ENCODE measurements around the gene ANKK1.

ANKK1 gene, protein sequence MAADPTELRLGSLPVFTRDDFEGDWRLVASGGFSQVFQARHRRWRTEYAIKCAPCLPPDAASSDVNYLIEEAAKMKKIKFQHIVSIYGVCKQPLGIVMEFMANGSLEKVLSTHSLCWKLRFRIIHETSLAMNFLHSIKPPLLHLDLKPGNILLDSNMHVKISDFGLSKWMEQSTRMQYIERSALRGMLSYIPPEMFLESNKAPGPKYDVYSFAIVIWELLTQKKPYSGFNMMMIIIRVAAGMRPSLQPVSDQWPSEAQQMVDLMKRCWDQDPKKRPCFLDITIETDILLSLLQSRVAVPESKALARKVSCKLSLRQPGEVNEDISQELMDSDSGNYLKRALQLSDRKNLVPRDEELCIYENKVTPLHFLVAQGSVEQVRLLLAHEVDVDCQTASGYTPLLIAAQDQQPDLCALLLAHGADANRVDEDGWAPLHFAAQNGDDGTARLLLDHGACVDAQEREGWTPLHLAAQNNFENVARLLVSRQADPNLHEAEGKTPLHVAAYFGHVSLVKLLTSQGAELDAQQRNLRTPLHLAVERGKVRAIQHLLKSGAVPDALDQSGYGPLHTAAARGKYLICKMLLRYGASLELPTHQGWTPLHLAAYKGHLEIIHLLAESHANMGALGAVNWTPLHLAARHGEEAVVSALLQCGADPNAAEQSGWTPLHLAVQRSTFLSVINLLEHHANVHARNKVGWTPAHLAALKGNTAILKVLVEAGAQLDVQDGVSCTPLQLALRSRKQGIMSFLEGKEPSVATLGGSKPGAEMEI

DNA sequence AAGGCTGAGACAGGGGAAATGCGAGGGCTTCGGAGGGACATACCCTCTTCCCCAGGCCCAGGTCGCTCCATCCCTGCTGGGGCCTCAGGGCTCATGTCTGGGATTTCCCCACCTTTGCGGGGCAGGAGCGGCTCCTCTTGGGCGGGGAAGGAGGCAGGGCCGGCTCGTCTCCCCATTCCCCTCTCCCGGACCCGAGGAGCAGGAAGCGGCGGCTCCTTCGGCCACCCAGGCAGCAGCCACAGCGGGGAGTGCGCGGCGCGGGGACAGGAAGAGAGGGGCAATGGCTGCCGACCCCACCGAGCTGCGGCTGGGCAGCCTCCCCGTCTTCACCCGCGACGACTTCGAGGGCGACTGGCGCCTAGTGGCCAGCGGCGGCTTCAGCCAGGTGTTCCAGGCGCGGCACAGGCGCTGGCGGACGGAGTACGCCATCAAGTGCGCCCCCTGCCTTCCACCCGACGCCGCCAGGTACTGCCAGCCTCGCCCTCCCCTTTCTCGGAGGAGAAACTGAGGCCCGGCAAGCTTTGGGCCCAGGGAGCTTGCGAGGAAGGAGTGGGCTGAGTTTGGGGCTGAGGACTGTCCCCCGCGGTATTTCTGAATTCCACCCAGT is at the start of gene ANKK1:
Gene ANKK1 (plus strand): TSS at position 175 of the 607 bp plus-strand sequence. CDS start 106 bp downstream, at position 281.
- peak in 1 of 2 donors; percentile 3 for DNase-seq

GRCh38 chr11:113338730-113339129 is 48.8 kb upstream of the ANKK1 start:
- no peak for DNase-seq

DNA sequence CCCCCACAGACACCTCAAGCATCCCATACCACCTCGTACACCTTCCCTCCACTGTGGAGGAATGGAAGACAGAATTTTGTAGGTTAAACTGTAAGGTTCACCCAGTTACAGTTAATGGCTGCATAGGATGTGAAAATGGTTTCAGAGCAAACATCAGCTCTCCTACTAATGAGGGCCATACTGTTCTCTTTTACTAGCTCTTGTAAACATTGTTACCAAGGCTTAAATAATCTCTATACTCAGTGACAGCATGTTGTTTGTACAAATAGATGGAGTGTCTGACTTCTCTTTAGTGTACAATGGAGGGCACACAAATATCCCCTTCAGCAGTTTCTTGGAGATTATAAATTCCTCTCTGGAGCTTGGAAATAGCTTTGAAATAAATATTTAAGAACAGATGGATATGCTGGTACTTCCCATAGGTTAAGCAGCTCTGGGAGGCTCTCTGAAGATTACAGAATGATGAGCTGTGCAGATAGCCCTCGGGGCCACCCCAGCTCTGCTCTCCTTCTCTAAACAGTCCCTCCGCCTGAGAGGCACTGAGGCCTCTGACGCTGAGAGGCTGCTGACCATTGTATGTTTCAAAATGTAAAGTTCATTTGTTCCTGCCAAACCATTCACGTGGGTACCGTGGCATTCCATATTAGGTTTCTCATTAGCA is 47.5 kb upstream of the ANKK1 start:
- no peak for DNase-seq

DNA sequence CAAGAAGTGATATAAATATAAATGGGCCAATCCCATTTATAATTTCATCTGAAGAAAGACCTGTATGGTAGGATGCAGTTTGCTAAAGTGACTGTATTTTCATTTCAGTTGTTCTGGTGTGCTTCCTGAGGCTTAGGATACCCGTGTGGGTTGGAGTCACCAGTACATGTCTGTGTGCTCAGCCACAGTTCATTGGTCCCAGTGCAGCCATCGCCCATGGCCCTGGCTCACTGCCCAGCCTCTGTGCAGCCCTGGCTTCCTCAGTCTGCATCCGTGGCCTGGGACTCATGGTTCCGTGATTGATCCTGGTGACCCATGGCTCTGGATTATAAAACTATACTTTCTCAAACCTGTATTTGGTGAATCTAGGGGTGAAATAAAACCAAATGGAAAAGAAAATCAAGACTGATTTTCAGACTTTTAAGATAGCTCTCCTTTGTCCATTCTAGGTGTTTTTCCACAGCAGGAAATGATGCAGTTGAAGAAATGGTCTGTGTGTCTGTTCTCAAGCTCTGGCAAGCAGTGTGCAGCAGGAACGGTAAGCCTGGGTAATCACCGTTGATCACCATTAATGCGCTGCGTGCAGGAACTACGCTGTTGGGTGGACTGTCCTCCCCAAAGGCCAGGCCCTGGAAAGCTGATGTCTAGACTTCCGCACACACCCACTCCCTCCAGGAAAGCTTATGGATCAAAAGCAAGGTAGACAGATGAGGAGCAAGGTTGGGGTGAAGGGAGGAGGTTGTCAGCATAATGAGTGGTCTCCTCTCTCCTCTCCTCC is 46.0 kb upstream of the ANKK1 start:
- no peak for DNase-seq

- DNase-seq, result no peak
These were observed 41.6 kb upstream of the ANKK1 start for GRCh38 chr11:113345978-113346377.

DNA sequence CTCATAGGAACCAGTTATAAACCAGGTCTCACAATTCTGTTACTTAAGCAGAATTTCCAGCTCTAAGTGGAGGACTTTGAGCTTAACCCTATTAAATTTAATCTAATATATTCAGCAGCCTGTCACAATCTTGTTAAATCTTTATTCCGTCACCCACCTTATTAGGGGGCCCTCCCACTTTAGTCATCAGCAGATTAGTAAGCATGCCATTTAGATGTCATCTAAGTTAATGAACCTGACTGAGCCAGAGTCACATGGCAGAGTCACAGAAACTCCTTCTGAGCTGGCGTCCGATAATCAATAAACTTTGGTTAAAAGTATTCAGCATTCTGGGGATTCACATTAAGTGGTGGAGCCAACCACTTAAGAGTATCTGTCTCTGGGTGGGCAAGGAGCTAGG is 38.1 kb upstream of the ANKK1 start:
- DNase-seq, result no peak

DNA sequence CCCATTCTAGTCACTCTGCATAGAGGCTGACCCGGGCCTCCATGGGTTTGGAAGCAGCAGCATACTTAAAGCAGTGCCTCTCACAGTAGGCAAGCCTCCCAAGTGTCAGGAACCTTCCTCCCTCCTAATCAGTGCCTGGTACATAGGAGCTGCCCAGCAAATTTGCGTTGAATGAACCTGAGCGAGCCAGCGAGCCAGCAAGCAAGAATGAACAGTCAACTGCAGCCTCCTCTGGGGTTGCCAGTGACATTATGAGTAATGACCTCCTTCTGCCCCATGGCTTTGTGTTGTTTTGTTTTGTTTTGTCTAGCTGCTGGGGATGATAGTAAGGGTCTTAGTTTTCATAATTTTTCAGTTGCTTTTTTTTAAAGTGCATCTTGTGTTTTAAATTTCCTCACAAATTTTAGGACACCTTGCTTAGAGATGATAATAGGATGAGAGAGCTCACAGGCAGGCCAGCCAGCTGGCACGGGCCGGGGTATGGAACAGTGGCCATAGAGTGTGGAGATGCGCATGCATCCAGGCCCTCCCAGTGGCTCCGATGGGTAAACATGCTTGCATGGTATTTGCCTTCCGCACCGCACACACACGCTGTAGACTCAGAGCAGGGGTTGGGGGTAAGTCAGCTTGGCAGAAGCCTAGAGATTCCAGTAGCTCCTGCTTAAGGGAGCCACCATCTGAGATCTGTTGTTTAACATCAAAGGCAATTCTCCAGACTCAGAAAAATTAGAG is 37.1 kb upstream of the ANKK1 start:
- DNase-seq, result no peak

GRCh38 chr11:113351068-113351450 is 36.5 kb upstream of the ANKK1 start:
- no peak for DNase-seq

GRCh38 chr11:113351480-113351879 is 36.1 kb upstream of the ANKK1 start:
- DNase-seq, result no peak

DNA sequence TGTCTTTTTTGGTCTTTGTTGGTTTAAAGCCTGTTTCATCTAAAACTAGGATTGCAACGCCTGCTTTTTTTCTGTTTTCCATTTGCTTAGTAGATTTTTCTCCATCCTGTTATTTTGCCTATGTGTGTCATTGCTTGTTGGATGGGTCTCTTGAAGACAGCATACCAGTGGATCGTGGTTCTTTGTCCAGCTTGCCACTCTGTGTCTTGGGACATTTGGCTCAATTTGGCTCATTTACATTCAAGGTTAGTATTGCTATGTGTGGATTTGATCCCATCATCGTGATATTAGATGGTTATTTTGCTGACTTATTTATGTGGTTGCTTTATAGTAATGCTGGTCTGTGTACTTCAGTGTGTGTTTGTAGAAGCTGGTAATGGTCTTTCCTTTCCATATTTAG is 31.4 kb upstream of the ANKK1 start:
- no peak for DNase-seq

GRCh38 chr11:113363406-113363805 is 24.2 kb upstream of the ANKK1 start:
- DNase-seq, result no peak

- no peak for DNase-seq
These were observed 23.5 kb upstream of the ANKK1 start for GRCh38 chr11:113363996-113364641.

DNA sequence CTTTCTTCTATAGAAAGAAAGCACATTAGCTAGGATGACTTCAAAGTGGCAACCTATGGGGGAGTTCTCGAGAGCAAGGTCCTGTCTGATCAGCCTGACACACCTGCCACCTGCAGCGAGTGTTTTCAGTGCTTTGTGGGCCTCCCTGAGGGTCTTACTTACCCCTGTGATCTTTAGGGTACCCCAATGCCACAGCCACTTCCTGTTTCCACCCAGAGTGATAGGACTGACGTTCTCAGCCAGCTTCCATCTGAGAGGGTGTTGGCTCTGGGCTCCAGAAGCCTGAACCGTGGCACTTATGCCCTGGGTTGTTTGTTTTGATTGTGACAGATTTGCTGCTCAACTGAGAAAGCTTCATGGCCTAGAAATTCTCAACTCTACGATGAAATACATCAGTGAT is 21.7 kb upstream of the ANKK1 start:
- DNase-seq, result no peak

DNA sequence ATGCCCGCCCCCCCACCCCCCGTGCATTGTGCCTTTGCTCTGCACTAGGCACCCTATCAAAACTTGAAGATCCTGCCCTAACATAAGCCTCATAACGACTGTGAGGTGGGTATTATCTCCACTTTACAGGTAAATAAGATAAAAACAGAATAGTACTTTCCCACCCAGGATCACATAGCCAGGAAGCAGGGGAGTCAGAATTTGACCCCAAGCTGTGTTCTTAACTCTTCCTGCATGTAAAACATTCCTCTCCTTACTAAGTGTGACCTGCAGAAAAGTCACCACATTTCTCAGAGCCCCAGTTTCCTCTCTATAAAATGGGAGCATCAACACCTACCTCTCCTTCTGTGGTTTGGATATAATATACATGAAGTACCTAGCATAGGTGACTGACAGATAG is 18.2 kb upstream of the ANKK1 start:
- DNase-seq, result no peak

GRCh38 chr11:113370634-113371033 is 16.9 kb upstream of the ANKK1 start:
- no peak for DNase-seq

DNA sequence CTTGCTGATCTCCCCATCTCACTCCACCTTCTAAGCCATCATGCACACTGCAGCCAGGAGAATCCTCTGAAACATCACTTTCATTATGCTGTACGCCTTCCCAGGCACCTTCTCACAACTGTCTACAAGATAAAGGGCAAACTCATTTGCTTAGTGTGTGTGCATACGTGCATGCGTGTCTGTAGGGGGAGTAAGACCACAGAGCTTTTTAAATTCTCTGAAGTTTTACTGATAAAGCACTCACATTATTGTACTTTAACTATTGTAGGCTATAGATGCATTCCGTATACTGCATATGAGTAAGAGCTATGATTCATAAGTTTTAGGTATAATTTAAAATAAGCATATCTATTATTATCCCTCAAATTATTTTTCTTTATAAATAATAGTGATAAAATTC is 15.3 kb upstream of the ANKK1 start:
- no peak for DNase-seq

- no peak for DNase-seq
These were observed 14.3 kb upstream of the ANKK1 start for GRCh38 chr11:113373306-113373705.

DNA sequence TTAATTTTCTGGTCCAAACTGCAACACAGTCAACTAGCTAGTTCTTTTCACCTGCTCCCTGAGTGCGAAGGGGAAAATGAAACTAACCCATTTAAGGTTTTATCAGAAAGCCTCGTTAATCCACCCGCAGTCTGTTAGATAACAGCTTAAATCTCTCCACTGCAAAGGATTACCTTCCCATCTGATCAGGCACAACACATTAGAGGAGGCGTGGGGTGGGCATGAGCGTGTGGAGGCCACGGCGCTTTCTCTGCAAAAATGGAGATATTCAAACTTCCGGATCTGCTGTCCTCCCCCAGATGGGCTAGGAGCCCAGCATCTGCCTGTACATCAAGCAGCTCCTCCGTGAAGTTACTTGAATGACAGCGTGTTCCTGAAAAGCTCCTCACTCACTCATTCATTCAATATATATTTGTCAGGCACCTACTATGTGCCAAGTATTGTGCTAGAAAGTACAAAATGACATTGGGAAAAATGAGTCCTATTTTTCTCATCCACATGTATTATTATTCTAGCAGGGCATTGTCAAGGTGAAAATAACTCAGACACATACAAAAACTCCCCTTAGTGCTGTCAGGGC is 13.5 kb upstream of the ANKK1 start:
- DNase-seq, result no peak

DNA sequence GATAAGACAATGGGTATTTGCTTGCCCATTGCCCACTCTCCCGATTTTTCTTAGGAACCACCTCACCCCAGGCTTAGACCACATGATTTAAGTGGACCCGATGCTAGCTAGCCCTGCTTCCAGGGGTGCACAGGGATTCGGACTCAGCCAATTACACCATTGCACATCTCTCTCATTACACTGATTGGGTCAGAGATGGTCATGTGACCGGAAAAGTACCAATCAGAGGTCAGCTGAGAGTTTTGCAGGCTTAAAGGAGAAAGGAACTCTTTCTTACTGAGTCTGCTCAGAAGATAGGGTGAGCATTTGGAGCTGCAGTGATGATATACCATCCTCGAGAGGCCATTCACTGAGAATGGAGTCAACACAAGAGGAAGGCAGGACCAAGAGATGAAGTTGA is 12.2 kb upstream of the ANKK1 start:
- DNase-seq, result no peak

DNA sequence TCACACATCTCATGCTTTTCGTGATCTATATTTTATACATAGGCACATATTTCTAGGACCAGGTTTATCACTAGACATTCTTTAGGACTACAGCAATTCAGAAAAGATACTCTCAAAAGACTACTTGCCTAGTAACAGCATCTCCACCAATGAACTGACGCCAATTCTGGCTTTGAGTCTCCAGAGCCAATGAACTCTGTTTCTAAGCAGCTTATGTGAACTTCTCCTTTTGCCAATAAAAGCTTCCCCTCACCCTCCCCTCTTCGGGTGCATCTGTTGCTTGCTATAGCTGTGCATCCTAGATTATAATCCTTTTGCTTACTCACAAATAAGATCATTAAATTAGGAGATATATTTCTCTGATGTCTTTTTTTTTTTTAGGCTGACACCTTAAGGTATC is 11.4 kb upstream of the ANKK1 start:
- DNase-seq, result no peak

Measured in stimulated activated CD4-positive, alpha-beta T cell treated with anti-CD3 and anti-CD28 coated beads, Interleukin-2, amount 100 ng/mL, for 24 hours (primary cell).